GM23338 (cell line): ENCODE results near the gene TDG. TPM values are rescaled to one million over a fixed set of nuclear protein-coding genes. Genes with fewer than 3 reads are reported as not detected.

ENCODE experiments used
- ATAC-seq: fragments of 200-7000 bp; cut with Tn5 transposase; 3 replicates; pipeline ENCODE4 v1.9.1; 2020
- DNase-seq: peaks from one replicate; pipeline ENCODE4 v3.0.0-alpha.2; 2015; ENCODE audit warnings: low spot score
- H2AFZ ChIP-seq: fragments of 200-600 bp; sonication (generic); 2 replicates; pipeline ENCODE4 v1.8.0; 2016; ENCODE audit warnings: antibody characterized with exemption, mild to moderate bottlenecking, moderate library complexity
- H3F3A ChIP-seq: fragments of 200-600 bp; sonication (generic); replicated peaks from 2 replicates; pipeline ENCODE4 v1.8.0; 2017; ENCODE audit warnings: antibody characterized with exemption, mixed run types, low read depth
- H3K27ac ChIP-seq: fragments of 200-600 bp; sonication (generic); 2 replicates; pipeline ENCODE4 v1.6.1; 2016; ENCODE audit warnings: low read depth
- H3K27me3 ChIP-seq: fragments of 200-600 bp; sonication (generic); 2 replicates; pipeline ENCODE4 v1.8.0; 2016; ENCODE audit warnings: mild to moderate bottlenecking, mixed run types, moderate library complexity; ENCODE audit not compliant: insufficient read depth
- H3K36me3 ChIP-seq: fragments of 200-600 bp; sonication (generic); 2 replicates; pipeline ENCODE4 v1.8.0; 2016; ENCODE audit warnings: mild to moderate bottlenecking; ENCODE audit not compliant: insufficient read depth
- H3K4me1 ChIP-seq: fragments of 200-600 bp; sonication (generic); 2 replicates; pipeline ENCODE4 v1.8.0; 2016; ENCODE audit warnings: mild to moderate bottlenecking, moderate library complexity; ENCODE audit not compliant: insufficient read depth
- H3K4me2 ChIP-seq: fragments of 200-600 bp; sonication (generic); 2 replicates; pipeline ENCODE4 v1.7.1; 2017; ENCODE audit warnings: mixed run types
- H3K4me3 ChIP-seq: fragments of 200-600 bp; sonication (generic); 2 replicates; pipeline ENCODE4 v1.6.1; 2016; ENCODE audit warnings: mixed run types
- H3K79me2 ChIP-seq: fragments of 200-600 bp; sonication (generic); replicated peaks from 2 replicates; pipeline ENCODE4 v1.8.0; 2017; ENCODE audit warnings: mild to moderate bottlenecking; ENCODE audit not compliant: insufficient read depth
- H3K9me2 ChIP-seq: fragments of 200-600 bp; sonication (generic); 2 replicates; pipeline ENCODE4 v1.8.0; 2017; ENCODE audit not compliant: insufficient read depth
- H4K20me1 ChIP-seq: fragments of 200-600 bp; sonication (generic); replicated peaks from 2 replicates; pipeline ENCODE4 v1.8.0; 2017; ENCODE audit warnings: mild to moderate bottlenecking; ENCODE audit not compliant: insufficient read depth
- H3K27ac Mint-ChIP-seq: 2 replicates; pipeline ENCODE4 v1.8.0; 2020; ENCODE audit warnings: inconsistent platforms, mild to moderate bottlenecking, moderate library complexity, mixed read lengths
- H3K27me3 Mint-ChIP-seq: 3 replicates; pipeline ENCODE4 v1.8.0; 2022; ENCODE audit warnings: low read depth, mild to moderate bottlenecking, moderate library complexity, mixed read lengths, inconsistent platforms; ENCODE audit not compliant: insufficient read depth, poor library complexity
- H3K36me3 Mint-ChIP-seq: 3 replicates; pipeline ENCODE4 v1.8.0; 2021; ENCODE audit warnings: low read depth, mild to moderate bottlenecking, inconsistent platforms, moderate library complexity, mixed read lengths
- H3K4me1 Mint-ChIP-seq: 3 replicates; pipeline ENCODE4 v1.8.0; 2020; ENCODE audit warnings: mild to moderate bottlenecking, inconsistent platforms, mixed read lengths
- H3K4me3 Mint-ChIP-seq: 3 replicates; pipeline ENCODE4 v1.8.0; 2021; ENCODE audit warnings: moderate library complexity, mild to moderate bottlenecking, inconsistent platforms, mixed read lengths
- H3K9me3 Mint-ChIP-seq: 3 replicates; pipeline ENCODE4 v1.8.0; 2020; ENCODE audit warnings: moderate library complexity, mild to moderate bottlenecking, inconsistent platforms, mixed read lengths
- CREB1 ChIP-seq: fragments of 250-450 bp; sonication (Bioruptor Pico); IDR thresholded peaks from 2 replicates; pipeline ENCODE4 v1.5.0; 2020; ENCODE audit warnings: low read depth, mild to moderate bottlenecking, moderate library complexity
- EZH2 ChIP-seq: fragments of 200-600 bp; sonication (generic); IDR thresholded peaks from one replicate; pipeline ENCODE4 v1.8.0; 2017; ENCODE audit warnings: antibody characterized with exemption, mild to moderate bottlenecking, low read depth; ENCODE audit not compliant: unreplicated experiment
- EZH2phosphoT487 ChIP-seq: fragments of 200-600 bp; sonication (generic); IDR thresholded peaks from one replicate; pipeline ENCODE4 v1.8.1; 2018; ENCODE audit warnings: antibody characterized with exemption; ENCODE audit not compliant: unreplicated experiment
- JUNB ChIP-seq: IDR thresholded peaks from one replicate; pipeline ENCODE4 v1.6.1; 2016; ENCODE audit warnings: antibody characterized with exemption; ENCODE audit not compliant: unreplicated experiment
- NANOG ChIP-seq: IDR thresholded peaks from 2 replicates; pipeline ENCODE4 v1.6.1; 2016; ENCODE audit warnings: antibody characterized with exemption, borderline replicate concordance
- POLR2AphosphoS5 ChIP-seq: IDR thresholded peaks from 2 replicates; pipeline ENCODE4 v1.6.1; 2016; ENCODE audit warnings: antibody characterized with exemption, low read depth
- STAT1 ChIP-seq: IDR thresholded peaks from one replicate; pipeline ENCODE4 v1.6.1; 2016; ENCODE audit warnings: antibody characterized with exemption; ENCODE audit not compliant: unreplicated experiment
- ZNF114 ChIP-seq: fragments of 250-450 bp; sonication (Bioruptor Pico); IDR thresholded peaks from 2 replicates; pipeline ENCODE4 v1.5.0; 2020; ENCODE audit warnings: mild to moderate bottlenecking, moderate library complexity
- ZNF331 ChIP-seq: fragments of 250-450 bp; sonication (Bioruptor Pico); IDR thresholded peaks from 2 replicates; pipeline ENCODE4 v1.5.0; 2020; ENCODE audit warnings: low read depth, mild to moderate bottlenecking, moderate library complexity
- polyA plus RNA-seq: library from polyadenylated mRNA; unstranded; fragments of >200 nt; fragmentation: Nextera tagmentation; extraction: Ambion mirVana; gene quantifications from 2 replicates; pipeline ENCODE4 v1.2.1, GENCODE V29; 2016
- total RNA-seq: library from RNA; depleted of rRNA; stranded (reverse); fragments of >200 nt; shearing (Covaris generic); gene quantifications from 2 replicates; pipeline ENCODE4 v1.2.3, GENCODE V29; 2014
- TF ChIP-seq, protein P1 (sequence below): IDR thresholded peaks from one replicate; pipeline ENCODE4 v1.6.1; 2018; ENCODE audit warnings: antibody characterized with exemption; ENCODE audit not compliant: unreplicated experiment
- TF ChIP-seq, protein P2 (sequence below): IDR thresholded peaks from 2 replicates; pipeline ENCODE4 v1.6.1; 2016; ENCODE audit warnings: antibody characterized with exemption
- TF ChIP-seq, protein P3 (sequence below): fragments of 250-450 bp; sonication (Bioruptor Pico); IDR thresholded peaks from 2 replicates; pipeline ENCODE4 v1.5.0; 2020; ENCODE audit warnings: mild to moderate bottlenecking, moderate library complexity

The TDG gene
- total and polyA plus RNA-seq, 2 experiments from 2014 or later = 57.0 to 66.2 TPM

DNA sequence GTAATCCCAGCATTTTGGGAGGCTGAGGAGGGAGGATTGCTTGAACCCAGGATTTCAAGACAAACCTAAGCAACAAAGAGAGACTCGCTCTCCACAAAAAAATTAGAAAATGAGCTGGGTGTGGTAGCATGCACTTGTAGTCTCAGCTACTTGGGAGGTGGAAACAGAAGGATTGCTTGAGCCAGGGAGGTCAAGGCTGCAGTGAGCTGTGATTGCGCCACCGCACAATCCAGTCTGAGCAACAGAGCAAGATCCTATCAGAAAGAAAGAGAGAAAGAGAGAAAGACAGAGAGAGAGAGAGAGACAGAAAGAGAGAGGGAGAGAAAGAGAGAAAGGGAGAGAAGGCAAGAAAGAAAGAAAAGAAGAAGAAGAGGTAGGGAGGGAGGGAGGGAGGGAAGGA lies 37.0 kb downstream of the TDG start:
- no peak overlapping the region for H3K4me3 Mint-ChIP-seq

More for the DNA sequence above, 37.0 kb downstream of the TDG start:
- H3K27me3 Mint-ChIP-seq = peaks cover 6% of the 10 kb centered on the region
- Histone ChIP-seq H4K20me1 (no peaks in the 10 kb centered on the region), H2AFZ (no peak overlapping the region), H3K4me1 (0 out of 2 replicates have a peak, but pooled peaks cover 4% of the 10 kb centered on the region), H3F3A (no peaks in the 10 kb centered on the region), H3K36me3 (no peaks in the 10 kb centered on the region), H3K27me3 (no peaks in the 10 kb centered on the region), H3K4me2 (no peak overlapping the region), H3K9me2 (no peaks in the 10 kb centered on the region), H3K79me2 (no peaks in the 10 kb centered on the region), H3K27ac (no peak overlapping the region), H3K4me3 (no peak overlapping the region)
- peaks cover 2% of the 10 kb centered on the region; the same call in 1 of the 3 replicates for H3K4me1 Mint-ChIP-seq
- no peak for TF ChIP-seq EZH2phosphoT487
- no peak for TF ChIP-seq POLR2AphosphoS5
- no peak for TF ChIP-seq JUNB
- no peak for TF ChIP-seq NANOG
- TF ChIP-seq, protein P1, sequence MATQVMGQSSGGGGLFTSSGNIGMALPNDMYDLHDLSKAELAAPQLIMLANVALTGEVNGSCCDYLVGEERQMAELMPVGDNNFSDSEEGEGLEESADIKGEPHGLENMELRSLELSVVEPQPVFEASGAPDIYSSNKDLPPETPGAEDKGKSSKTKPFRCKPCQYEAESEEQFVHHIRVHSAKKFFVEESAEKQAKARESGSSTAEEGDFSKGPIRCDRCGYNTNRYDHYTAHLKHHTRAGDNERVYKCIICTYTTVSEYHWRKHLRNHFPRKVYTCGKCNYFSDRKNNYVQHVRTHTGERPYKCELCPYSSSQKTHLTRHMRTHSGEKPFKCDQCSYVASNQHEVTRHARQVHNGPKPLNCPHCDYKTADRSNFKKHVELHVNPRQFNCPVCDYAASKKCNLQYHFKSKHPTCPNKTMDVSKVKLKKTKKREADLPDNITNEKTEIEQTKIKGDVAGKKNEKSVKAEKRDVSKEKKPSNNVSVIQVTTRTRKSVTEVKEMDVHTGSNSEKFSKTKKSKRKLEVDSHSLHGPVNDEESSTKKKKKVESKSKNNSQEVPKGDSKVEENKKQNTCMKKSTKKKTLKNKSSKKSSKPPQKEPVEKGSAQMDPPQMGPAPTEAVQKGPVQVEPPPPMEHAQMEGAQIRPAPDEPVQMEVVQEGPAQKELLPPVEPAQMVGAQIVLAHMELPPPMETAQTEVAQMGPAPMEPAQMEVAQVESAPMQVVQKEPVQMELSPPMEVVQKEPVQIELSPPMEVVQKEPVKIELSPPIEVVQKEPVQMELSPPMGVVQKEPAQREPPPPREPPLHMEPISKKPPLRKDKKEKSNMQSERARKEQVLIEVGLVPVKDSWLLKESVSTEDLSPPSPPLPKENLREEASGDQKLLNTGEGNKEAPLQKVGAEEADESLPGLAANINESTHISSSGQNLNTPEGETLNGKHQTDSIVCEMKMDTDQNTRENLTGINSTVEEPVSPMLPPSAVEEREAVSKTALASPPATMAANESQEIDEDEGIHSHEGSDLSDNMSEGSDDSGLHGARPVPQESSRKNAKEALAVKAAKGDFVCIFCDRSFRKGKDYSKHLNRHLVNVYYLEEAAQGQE = no peak
- no peak for TF ChIP-seq EZH2
- TF ChIP-seq, protein P2, sequence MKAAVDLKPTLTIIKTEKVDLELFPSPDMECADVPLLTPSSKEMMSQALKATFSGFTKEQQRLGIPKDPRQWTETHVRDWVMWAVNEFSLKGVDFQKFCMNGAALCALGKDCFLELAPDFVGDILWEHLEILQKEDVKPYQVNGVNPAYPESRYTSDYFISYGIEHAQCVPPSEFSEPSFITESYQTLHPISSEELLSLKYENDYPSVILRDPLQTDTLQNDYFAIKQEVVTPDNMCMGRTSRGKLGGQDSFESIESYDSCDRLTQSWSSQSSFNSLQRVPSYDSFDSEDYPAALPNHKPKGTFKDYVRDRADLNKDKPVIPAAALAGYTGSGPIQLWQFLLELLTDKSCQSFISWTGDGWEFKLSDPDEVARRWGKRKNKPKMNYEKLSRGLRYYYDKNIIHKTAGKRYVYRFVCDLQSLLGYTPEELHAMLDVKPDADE = no peak
- TF ChIP-seq CREB1 (CRISPR knock-in tag) = no peak
- TF ChIP-seq ZNF114 (CRISPR knock-in tag) = no peak
- TF ChIP-seq STAT1 = no peak
- TF ChIP-seq, protein P3, sequence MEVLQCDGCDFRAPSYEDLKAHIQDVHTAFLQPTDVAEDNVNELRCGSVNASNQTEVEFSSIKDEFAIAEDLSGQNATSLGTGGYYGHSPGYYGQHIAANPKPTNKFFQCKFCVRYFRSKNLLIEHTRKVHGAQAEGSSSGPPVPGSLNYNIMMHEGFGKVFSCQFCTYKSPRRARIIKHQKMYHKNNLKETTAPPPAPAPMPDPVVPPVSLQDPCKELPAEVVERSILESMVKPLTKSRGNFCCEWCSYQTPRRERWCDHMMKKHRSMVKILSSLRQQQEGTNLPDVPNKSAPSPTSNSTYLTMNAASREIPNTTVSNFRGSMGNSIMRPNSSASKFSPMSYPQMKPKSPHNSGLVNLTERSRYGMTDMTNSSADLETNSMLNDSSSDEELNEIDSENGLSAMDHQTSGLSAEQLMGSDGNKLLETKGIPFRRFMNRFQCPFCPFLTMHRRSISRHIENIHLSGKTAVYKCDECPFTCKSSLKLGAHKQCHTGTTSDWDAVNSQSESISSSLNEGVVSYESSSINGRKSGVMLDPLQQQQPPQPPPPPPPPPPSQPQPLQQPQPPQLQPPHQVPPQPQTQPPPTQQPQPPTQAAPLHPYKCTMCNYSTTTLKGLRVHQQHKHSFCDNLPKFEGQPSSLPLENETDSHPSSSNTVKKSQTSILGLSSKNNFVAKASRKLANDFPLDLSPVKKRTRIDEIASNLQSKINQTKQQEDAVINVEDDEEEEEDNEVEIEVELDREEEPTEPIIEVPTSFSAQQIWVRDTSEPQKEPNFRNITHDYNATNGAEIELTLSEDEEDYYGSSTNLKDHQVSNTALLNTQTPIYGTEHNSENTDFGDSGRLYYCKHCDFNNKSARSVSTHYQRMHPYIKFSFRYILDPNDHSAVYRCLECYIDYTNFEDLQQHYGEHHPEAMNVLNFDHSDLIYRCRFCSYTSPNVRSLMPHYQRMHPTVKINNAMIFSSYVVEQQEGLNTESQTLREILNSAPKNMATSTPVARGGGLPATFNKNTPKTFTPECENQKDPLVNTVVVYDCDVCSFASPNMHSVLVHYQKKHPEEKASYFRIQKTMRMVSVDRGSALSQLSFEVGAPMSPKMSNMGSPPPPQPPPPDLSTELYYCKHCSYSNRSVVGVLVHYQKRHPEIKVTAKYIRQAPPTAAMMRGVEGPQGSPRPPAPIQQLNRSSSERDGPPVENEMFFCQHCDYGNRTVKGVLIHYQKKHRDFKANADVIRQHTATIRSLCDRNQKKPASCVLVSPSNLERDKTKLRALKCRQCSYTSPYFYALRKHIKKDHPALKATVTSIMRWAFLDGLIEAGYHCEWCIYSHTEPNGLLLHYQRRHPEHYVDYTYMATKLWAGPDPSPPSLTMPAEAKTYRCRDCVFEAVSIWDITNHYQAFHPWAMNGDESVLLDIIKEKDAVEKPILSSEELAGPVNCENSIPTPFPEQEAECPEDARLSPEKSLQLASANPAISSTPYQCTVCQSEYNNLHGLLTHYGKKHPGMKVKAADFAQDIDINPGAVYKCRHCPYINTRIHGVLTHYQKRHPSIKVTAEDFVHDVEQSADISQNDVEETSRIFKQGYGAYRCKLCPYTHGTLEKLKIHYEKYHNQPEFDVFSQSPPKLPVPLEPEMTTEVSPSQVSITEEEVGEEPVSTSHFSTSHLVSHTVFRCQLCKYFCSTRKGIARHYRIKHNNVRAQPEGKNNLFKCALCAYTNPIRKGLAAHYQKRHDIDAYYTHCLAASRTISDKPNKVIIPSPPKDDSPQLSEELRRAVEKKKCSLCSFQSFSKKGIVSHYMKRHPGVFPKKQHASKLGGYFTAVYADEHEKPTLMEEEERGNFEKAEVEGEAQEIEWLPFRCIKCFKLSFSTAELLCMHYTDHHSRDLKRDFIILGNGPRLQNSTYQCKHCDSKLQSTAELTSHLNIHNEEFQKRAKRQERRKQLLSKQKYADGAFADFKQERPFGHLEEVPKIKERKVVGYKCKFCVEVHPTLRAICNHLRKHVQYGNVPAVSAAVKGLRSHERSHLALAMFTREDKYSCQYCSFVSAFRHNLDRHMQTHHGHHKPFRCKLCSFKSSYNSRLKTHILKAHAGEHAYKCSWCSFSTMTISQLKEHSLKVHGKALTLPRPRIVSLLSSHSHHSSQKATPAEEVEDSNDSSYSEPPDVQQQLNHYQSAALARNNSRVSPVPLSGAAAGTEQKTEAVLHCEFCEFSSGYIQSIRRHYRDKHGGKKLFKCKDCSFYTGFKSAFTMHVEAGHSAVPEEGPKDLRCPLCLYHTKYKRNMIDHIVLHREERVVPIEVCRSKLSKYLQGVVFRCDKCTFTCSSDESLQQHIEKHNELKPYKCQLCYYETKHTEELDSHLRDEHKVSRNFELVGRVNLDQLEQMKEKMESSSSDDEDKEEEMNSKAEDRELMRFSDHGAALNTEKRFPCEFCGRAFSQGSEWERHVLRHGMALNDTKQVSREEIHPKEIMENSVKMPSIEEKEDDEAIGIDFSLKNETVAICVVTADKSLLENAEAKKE (CRISPR knock-in tag) = no peak
- no peak for TF ChIP-seq ZNF331 (CRISPR knock-in tag)
- H3K9me3 Mint-ChIP-seq = no peaks in the 10 kb centered on the region
- no peak overlapping the region for H3K27ac Mint-ChIP-seq
- ATAC-seq = no peak
- no peak for DNase-seq
- no peaks in the 10 kb centered on the region for H3K36me3 Mint-ChIP-seq
